Measurements from ENCODE around the gene NXPH2.
"Not testable (repeated sequence)": the region's sequence is repeated elsewhere in the genome, so short reads cannot be mapped to it uniquely, and the experiment has no call there.

NXPH2 gene

GRCh38 chr2:138757384-138757783, 22.8 kb downstream of the NXPH2 start:
- no peak for DNase-seq (ENCODE audit: low read depth in 2 of 2)

DNA sequence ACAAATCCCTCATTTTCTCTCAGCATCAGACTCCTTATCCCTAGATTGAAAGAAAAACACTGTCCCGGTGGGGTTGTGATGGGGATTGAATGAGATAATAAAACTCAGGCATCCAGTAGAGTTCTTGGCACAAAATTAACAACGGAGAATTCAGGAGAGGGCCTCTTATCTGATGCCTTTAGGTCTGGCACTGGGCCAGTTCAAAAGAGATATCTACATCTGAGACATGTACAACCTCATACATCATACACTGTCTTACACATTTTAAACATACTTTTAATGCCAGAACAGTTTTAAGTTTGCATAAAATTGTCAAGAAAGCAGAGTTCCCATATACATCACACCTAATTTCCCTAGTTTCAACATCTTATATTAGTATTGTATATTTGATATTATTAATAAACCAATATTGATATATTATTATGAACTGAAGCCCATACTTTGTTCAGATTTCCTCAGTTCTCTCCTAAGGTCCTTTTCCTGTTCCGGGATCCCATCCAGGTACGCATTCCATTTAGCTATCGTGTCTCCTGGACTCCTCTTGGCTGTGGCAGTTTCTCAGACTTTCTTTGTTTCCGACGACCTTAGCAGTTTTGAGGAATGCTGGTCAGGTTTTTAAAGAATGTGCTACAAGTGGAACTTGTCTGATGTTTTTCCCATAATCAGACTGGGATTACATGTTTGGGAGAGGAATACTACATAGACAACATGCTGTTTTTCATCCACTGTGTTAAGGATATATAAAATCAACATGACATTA, 27.8 kb downstream of the NXPH2 start:
- DNase-seq (ENCODE audit: low read depth in 2 of 2), result no peak

DNA sequence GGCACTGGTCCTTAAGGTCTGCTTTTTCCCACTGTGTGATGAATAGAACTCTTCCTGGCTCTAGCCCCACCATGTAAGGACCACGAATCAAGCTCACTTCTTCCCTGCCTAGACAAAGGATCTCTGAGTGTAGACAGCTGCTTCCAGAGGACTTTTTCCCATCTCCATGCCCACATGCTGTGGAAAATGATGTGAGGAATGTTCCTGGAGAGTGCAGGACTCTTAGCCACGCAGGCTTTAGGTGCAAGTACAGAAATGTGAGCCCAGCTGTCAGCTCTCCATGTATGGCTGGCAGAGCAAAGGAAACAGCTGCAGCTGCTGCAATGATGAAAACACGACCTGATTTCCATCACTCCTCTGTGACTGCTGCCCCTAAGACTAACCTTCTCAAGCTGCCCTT, 35.5 kb downstream of the NXPH2 start:
- no peak for DNase-seq (ENCODE audit: low read depth in 2 of 2)

GRCh38 chr2:138742441-138743057, 37.6 kb downstream of the NXPH2 start:
- no peak for DNase-seq (ENCODE audit: low read depth in 2 of 2)

DNA sequence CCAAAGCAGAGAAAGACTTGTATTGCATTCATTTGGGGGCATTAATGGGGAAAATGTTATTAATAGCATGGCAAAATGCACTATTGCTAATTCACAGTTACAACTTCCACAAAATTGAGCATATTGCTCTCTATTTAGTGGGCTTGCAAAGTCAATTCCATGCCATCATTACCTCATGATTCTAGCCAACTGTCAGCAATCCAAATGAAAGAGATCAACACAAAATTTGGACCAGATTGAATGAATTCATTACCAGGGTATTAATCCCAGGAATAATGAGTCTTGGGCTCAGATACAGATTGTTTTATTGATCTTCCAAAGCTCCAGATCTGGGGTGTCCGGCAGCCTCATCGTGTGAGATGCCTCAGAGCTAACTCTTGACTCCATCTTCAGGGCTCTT, 38.3 kb downstream of the NXPH2 start:
- no peak for DNase-seq (ENCODE audit: low read depth in 2 of 2)

DNA sequence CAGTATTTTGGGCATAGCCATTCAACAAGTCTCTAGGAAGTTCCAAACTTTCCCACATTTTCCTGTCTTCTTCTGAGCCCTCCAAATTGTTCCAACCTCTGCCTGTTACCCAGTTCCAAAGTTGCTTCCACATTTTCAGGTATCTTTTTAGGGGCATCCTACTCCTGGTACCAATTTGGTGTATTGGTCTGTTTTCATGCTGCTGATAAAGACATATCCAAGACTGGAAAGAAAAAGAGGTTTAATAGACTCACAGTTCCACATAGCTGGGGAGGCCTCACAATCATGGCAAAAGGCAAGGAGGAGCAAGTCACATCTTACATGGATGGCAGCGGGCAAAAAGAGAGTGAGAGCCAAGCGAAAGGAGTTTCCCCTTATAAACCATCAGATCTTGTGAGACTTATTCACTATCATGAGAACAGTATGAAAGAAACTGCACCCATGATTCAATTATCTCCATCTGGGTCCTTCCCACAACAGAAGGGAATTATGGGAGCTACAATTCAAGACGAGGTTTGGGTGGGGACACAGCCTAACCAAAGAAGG, 43.1 kb downstream of the NXPH2 start:
- not testable (repeated sequence) for DNase-seq (ENCODE audit: low read depth in 2 of 2)

DNA sequence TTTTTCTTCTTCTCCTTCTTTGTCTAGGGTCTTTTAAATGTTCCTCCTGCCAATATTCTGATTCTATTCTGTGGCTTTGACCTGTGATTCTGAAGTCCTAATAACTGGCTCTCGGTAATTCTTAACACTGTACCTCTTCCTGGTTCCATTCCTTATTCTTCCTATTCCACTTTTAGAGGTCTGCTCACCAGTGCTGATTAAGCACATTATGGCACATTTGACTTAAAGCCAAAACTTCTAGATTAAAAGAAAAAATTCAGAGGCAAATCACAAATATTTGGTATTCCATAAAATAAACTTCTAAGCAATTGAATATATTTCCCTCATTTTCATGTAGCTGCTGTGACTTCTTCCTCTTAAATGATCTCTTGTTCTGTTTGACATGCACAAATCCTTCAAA, 47.5 kb downstream of the NXPH2 start:
- DNase-seq (ENCODE audit: low read depth in 2 of 2), result no peak

DNA sequence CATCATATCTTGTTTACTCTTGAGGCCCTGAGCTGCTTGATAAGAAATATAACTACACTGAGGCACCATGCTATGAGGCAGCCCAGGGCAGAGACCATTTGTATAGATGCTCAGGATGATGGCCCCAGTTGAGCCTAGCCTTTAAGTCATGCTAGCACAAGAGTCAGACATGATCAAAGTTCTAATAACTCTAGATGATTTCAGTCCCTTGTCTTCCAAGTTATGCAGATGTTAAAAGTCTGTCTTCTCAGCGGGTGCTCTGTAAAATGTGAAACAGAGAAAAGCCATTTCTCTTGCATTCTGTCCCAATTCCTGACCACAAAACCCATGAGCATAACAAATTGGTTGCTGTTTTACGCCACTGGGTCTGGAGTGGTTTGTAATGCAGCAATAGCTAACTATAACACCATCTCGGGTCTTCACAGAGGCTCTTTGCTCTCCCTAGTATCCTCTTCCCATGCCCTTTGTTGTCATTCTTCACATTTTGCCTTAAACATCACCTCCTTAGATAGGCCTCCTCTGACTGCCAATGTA, 49.6 kb downstream of the NXPH2 start:
- DNase-seq (ENCODE audit: low read depth in 2 of 2), result no peak

DNA sequence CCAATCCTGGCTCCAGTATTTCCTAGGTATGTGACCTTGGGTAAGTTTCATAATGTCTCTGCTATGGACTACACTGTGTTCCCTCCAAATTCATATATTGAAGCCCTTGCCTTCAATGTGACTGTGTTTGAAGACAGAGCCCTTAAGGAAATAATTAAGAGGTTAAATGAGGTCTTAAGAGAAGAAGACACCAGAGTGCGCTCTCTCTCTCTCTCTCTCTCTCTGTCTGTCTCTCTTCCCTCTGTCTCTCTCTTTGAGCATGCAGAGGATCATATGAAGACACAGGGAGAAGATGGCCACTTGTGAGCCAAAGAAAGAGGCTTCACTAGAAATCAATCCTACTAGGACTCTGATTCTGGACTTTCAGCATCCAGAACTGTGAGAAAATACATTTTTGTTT, 52.2 kb downstream of the NXPH2 start:
- DNase-seq (ENCODE audit: low read depth in 2 of 2), result no peak

GRCh38 chr2:138726681-138727080, 53.5 kb downstream of the NXPH2 start:
- no peak for DNase-seq (ENCODE audit: low read depth in 2 of 2)

DNA sequence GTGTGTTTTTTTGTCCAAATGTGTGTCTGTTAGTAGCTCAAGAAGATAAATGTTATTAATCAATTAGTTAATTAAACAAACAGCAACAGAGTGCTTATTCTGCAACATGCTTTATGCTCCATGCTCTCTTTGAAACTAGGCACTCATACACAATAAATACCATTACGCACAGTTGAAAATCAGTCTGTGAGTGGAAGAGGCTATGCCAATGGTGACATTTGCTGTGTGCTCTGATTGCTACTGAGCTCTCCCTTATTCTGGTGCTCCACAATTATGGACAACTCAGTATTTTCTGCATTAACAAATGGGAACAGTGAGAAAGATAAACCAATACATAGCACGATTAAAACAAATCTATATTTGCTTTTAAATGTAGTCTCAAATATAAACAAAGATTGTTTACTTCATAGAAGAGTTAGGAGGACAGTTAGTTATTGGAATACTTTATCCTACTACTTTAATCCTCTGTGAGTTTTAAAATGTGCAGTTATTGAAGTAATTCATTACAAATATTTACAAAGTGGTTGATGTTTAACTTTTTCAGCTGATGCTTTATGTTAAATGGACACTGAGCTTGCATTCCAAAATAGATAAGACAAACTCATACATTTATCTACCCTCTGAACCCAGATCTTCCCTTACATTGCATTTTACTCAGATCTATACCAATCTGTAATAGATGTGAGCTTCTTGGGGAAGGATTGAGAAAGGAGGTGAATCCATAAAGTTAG, 55.3 kb downstream of the NXPH2 start:
- DNase-seq (ENCODE audit: low read depth in 2 of 2), result no peak

- DNase-seq (ENCODE audit: low read depth in 2 of 2), result no peak
These were observed 55.9 kb downstream of the NXPH2 start for GRCh38 chr2:138724327-138724726.

- DNase-seq (ENCODE audit: low read depth in 2 of 2), result no peak
These were observed 56.8 kb downstream of the NXPH2 start for GRCh38 chr2:138723196-138723987.

DNA sequence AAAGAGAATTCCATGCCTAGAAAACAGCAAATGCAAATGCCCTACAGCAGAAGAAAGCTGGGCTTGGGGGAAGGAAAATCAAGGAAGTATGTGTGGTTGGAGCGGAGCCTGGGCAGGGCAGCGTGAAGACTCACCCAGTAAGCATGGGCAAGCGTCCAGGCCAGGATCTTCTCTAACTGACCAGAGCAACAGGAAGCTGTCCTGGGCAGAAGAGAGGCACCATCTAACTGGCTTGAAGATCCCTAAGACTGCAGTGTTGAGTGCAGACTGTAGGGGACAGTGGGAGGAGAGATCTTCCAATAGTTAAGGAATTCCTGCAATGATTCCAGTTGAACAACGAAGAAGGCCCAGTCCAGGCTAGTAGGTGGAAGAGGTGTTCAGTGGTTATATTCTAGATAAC, 57.9 kb downstream of the NXPH2 start:
- no peak for DNase-seq (ENCODE audit: low read depth in 2 of 2)

DNA sequence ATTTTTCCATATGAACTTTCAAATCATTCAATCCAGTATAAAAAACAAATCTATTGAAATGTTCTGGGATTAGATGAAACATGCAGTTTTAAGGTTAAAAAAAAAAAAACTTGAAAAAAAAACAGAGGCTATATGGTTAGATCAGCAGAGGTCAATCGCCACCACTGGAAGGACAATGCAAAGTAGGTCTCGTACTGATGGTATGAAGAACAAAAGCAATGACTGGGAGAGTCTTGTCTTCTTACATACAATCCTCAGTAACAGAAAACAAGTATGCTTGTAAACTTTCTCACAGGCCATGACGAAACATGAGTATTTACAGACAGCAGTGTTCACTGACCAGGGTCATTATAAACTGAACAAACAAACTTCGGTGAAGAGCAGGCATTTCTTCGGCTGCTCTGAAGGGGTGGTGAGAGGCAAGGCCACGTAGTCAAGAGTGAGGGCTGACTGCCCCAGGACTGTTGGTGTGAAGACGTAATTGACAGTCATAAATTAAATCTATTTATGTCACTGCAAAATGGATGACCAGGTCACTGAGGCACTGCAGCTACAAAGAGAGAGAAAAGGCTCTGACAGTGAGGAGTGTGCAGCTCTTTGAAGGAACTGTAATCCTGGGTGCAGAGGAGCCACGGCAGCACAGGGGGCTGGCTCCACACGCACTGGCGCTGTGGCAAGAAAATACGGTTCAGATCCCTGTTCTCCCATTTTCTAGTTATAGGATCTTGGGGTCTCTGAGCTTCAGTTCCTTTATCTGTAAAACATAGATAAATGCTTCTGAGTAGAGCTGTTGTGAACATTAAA, 60.0 kb downstream of the NXPH2 start:
- no peak for DNase-seq (ENCODE audit: low read depth in 2 of 2)

DNA sequence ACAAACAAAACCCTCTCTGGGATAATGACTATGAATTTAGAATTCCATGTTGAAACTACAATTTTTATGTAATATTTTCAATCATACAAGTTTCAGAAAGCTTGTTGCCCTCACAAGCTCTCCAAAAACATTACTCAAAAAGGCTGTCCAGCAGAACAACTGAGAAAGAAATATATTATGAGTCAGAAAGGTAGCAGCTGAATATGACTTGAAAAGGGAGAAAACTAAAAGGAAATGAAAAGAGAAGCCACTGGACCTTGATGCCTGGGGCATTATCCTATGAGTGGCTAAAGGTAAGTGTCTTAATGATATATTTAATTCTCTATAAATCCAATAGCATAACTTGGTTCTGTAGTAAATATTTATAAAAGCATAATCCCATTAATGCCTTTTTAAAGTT, 61.8 kb downstream of the NXPH2 start:
- no peak for DNase-seq (ENCODE audit: low read depth in 2 of 2)

GRCh38 chr2:138716183-138716582, 64.0 kb downstream of the NXPH2 start:
- DNase-seq (ENCODE audit: low read depth in 2 of 2), result no peak

DNA sequence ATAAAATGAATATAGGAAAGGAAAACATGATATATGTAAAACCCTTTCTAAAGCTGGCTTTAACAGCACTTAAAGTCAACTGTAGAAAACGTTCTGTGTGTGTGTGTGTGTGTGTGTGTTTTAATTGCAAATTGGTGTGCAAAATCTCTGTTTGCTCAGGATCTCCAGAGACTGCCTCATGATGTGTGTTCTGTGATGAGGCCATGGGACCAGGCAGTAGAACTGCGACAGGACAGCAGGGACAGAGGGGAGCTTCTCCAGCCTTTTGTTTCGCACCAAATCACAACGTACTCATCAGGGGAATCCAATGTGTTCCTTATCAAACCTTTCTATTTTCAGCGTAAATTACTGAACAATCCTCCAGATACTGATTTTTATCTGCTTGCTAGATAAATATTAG, 66.7 kb downstream of the NXPH2 start:
- no peak for DNase-seq (ENCODE audit: low read depth in 2 of 2)

- DNase-seq (ENCODE audit: low read depth in 2 of 2), result no peak
These were observed 67.1 kb downstream of the NXPH2 start for GRCh38 chr2:138713069-138713496.

DNA sequence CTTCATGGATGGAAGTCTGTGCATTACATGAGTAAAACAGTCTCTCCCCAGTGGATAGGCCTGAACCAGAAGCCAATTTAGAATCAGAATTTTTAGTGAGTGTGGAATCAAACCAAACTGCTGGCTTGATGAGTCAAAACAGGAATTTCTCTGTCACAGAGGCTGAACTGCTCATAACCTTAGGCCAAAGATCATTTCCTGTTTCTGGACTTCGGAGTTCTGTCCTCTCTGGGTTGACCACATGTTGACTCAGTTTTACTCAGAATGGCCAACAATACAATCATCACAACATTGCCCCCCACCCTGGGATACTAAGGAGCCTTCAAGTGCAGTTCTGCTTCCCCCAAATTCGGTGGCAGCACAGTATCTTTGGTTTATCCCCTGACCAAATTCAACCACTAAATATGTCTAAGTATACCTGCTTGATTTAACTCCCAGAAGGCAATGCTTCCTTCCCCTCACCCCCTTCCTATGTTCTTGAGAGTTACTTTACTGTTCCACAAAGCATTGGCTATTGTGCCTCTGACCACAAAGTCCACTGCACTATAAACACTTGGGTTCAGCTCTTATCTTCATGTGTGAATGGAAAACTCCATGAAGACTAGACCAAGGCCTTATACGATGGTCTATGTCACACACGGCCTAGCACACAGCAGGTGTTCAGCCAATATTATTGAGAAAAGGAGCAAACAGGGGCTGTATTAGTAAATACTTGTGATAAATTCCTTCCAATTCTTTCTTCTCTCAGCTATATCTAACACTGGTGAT, 67.8 kb downstream of the NXPH2 start:
- no peak for DNase-seq (ENCODE audit: low read depth in 2 of 2)

Measured in activated CD8-positive, alpha-beta memory T cell treated with anti-CD3 and anti-CD28 coated beads for 4 hours (primary cell).